Panc1 (cell line): ENCODE results near the gene TRAF3IP3. TPM values are rescaled to one million over a fixed set of nuclear protein-coding genes. Genes with fewer than 3 reads are reported as not detected.

Experiments
- ATAC-seq: fragments of 200-7000 bp; cut with Tn5 transposase; 2 replicates; pipeline ENCODE4 v1.9.1; 2020; ENCODE audit warnings: mild to moderate bottlenecking, moderate library complexity
- BruUV-seq: library from RNA; stranded (reverse); fragments of 400-500 nt; replicated peaks from 2 replicates; lab custom pipeline; 2021; lab: Mats Ljungman, UMichigan
- CTCF ChIA-PET: fragments of 300-600 bp; sonication (Branson Sonifier 250); formaldehyde crosslinking; loops from one replicate; lab custom pipeline; 2022; ENCODE audit warnings: antibody characterized with exemption; lab: Charles Lee
- POLR2A ChIA-PET: fragments of 300-600 bp; sonication (Branson Sonifier 250); formaldehyde crosslinking; loops from one replicate; lab custom pipeline; 2022; ENCODE audit warnings: antibody characterized with exemption; lab: Charles Lee
- DNase-seq: peaks from one replicate; pipeline ENCODE4 v3.0.0-alpha.2; 2010; ENCODE audit warnings: low read depth, low spot score
- H3K27ac ChIP-seq: 2 replicates; pipeline ENCODE4 v1.5.1; 2011; ENCODE audit warnings: mild to moderate bottlenecking, low read length, inconsistent platforms
- H3K27me3 ChIP-seq: fragments of 200-500 bp; sonication (Bioruptor generic); 2 replicates; pipeline ENCODE4 v1.6.0; 2014; ENCODE audit warnings: low read length, inconsistent platforms; ENCODE audit not compliant: control insufficient read depth, insufficient read depth
- H3K36me3 ChIP-seq: fragments of 200-500 bp; sonication (Bioruptor generic); 2 replicates; pipeline ENCODE4 v1.5.1; 2014; ENCODE audit warnings: inconsistent platforms, mild to moderate bottlenecking, low read length, moderate library complexity; ENCODE audit not compliant: control insufficient read depth, insufficient read depth
- H3K4me1 ChIP-seq: 2 replicates; pipeline ENCODE4 v1.5.1; 2011; ENCODE audit warnings: inconsistent platforms, mild to moderate bottlenecking, low read length, moderate library complexity; ENCODE audit not compliant: control insufficient read depth, insufficient read depth
- H3K4me3 ChIP-seq, 2 experiments: 2 replicates each; pipeline ENCODE4 v1.5.1; 2011 to 2012; ENCODE audit warnings: low read depth in 2 of 2, low read length in 2 of 2, mild to moderate bottlenecking in 2 of 2, inconsistent platforms in 1 of 2, moderate library complexity in 1 of 2
- H3K9me3 ChIP-seq: fragments of 200-500 bp; sonication (Bioruptor generic); 2 replicates; pipeline ENCODE4 v1.5.1; 2014; ENCODE audit warnings: low read depth, mild to moderate bottlenecking, inconsistent platforms, low read length, moderate library complexity; ENCODE audit not compliant: control insufficient read depth, insufficient read depth
- CTCF ChIP-seq: fragments of 450-650 bp; IDR thresholded peaks from 2 replicates; pipeline ENCODE4 v1.5.1; 2017; ENCODE audit warnings: mild to moderate bottlenecking
- POLR2AphosphoS5 ChIP-seq: IDR thresholded peaks from 2 replicates; pipeline ENCODE4 v1.6.1; 2012; ENCODE audit warnings: mild to moderate bottlenecking, low read depth, low read length, moderate library complexity
- REST ChIP-seq, 2 experiments: IDR thresholded peaks; 2 replicates each; pipeline ENCODE4 v1.6.1; 2011 to 2012; ENCODE audit warnings: low read depth in 2 of 2, control low read depth in 1 of 2, low read length in 1 of 2, mild to moderate bottlenecking in 1 of 2, moderate library complexity in 1 of 2; ENCODE audit not compliant: insufficient read depth in 1 of 2
- SIN3A ChIP-seq: IDR thresholded peaks from 2 replicates; pipeline ENCODE4 v1.6.1; 2012; ENCODE audit warnings: low read depth, mild to moderate bottlenecking, low read length, moderate library complexity, borderline replicate concordance; ENCODE audit not compliant: insufficient read depth
- TCF7L2 ChIP-seq: IDR thresholded peaks from 2 replicates; pipeline ENCODE4 v1.6.1; 2011; ENCODE audit warnings: mild to moderate bottlenecking, low read depth, low read length, inconsistent platforms
- in situ Hi-C: cut with HindIII; loops from 2 replicates; pipeline ENCODE4 v1.10.0; 2016; ENCODE audit warnings: low sequenced_read_pairs, low pct_unique_long_range_greater_than_20kb
- intact Hi-C: fragments of 100-400 bp; cut with micrococcal nuclease; formaldehyde crosslinking; loops from one replicate; pipeline ENCODE4 v1.10.0; 2022; ENCODE audit not compliant: unreplicated experiment
- total RNA-seq: library from RNA; stranded (reverse); gene quantifications from one replicate; pipeline ENCODE4 v1.2.1, GENCODE V29; 2021; ENCODE audit not compliant: unreplicated experiment

Gene TRAF3IP3
- total RNA-seq, 1 experiment from 2014 or later, result 0.67 TPM

GRCh38 chr1:209815931-209816341 lies 60.1 kb downstream of the TRAF3IP3 start:
- BruUV-seq, result no TSS peak
- intact Hi-C loops, result no loop called here
- no peaks in the 10 kb centered on the region for H3K9me3 ChIP-seq
- no peaks in the 10 kb centered on the region; the same call in 1 of the 2 replicates for H3K27me3 ChIP-seq
- H3K27ac ChIP-seq, result no peak overlapping the region
- ChIA-PET POLR2A (no interaction called here), CTCF (interaction anchor here (0.5 kb wide), 1 partner anchor 1178 kb away, joined by 3 read pairs; no protein-coding TSS in a partner anchor)
- H3K36me3 ChIP-seq, result no peaks in the 10 kb centered on the region
- DNase-seq (no peak), ATAC-seq (no peak)
- H3K4me1 ChIP-seq, result no peaks in the 10 kb centered on the region
- TF ChIP-seq CTCF (no peak), REST (IDR thresholded peaks at IDR 0.05; ENCODE audit: insufficient read depth in 1 of 2, low read depth in 2 of 2, low read length in 1 of 2) (no peak), SIN3A (no peak), POLR2AphosphoS5 (no peak), TCF7L2 (no peak)
- in situ Hi-C loops, result no loop called here
- H3K4me3 ChIP-seq, result no peak overlapping the region

- H3K27ac ChIP-seq, result no peak overlapping the region
- in situ Hi-C loops, result no loop called here
- intact Hi-C loops, result no loop called here
- no TSS peak for BruUV-seq
- POLR2A ChIA-PET, result no interaction called here
- H3K27me3 ChIP-seq, result no peaks in the 10 kb centered on the region; the same call in 1 of the 2 replicates
- TF ChIP-seq POLR2AphosphoS5 (no peak), TCF7L2 (no peak)
- H3K4me3 ChIP-seq, result no peak overlapping the region
- H3K9me3 ChIP-seq, result no peaks in the 10 kb centered on the region
- DNase-seq (no peak), ATAC-seq (no peak)
- CTCF ChIA-PET, result no interaction called here
- no peaks in the 10 kb centered on the region for H3K4me1 ChIP-seq
- H3K36me3 ChIP-seq, result no peaks in the 10 kb centered on the region
These were observed 61.1 kb downstream of the TRAF3IP3 start for GRCh38 chr1:209816923-209817322.

- Histone ChIP-seq H3K9me3 (no peaks in the 10 kb centered on the region), H3K36me3 (no peaks in the 10 kb centered on the region), H3K4me3 (no peak overlapping the region), H3K4me1 (peaks cover 1% of the 10 kb centered on the region), H3K27ac (no peak overlapping the region), H3K27me3 (no peaks in the 10 kb centered on the region; the same call in 1 of the 2 replicates)
- ChIA-PET POLR2A (no interaction called here), CTCF (no interaction called here)
- TF ChIP-seq SIN3A (no peak), POLR2AphosphoS5 (no peak), REST (IDR thresholded peaks at IDR 0.05; ENCODE audit: insufficient read depth in 1 of 2, low read depth in 2 of 2, low read length in 1 of 2) (no peak), TCF7L2 (no peak), CTCF (no peak)
- in situ Hi-C loops, result no loop called here
- intact Hi-C loops, result no loop called here
- no TSS peak for BruUV-seq
- no peak for DNase-seq
- no peak for ATAC-seq
These were observed 61.8 kb downstream of the TRAF3IP3 start for GRCh38 chr1:209817691-209818090.
